Keratinocyte (primary cell): ENCODE data around the gene BTBD16. TPM values are rescaled to one million over a fixed set of nuclear protein-coding genes. Genes with fewer than 3 reads are reported as not detected.

Experiments
- DNase-seq: peaks from one replicate; pipeline ENCODE4 v3.0.0-alpha.2; 2011; ENCODE audit warnings: low read depth, missing footprints, low spot score
- FAIRE-seq: peaks from 2 replicates; lab custom pipeline; 2011; peaks lifted over from hg19 to GRCh38; lab: Jason Lieb, UNC
- H2AFZ ChIP-seq: 2 replicates; pipeline ENCODE4 v1.6.0; 2012; ENCODE audit warnings: low read length, control low read depth, inconsistent platforms; ENCODE audit not compliant: control insufficient read depth
- H3K27ac ChIP-seq: 2 replicates; pipeline ENCODE4 v1.5.1; 2011; ENCODE audit warnings: low read length; ENCODE audit not compliant: control insufficient read depth, insufficient read depth
- H3K27me3 ChIP-seq: 3 replicates; pipeline ENCODE4 v1.6.0; 2011; ENCODE audit warnings: low read length; ENCODE audit not compliant: control insufficient read depth, insufficient read depth; ENCODE audit errors: extremely low read depth
- H3K36me3 ChIP-seq, 2 experiments: 2 replicates in 1 of 2; 3 replicates in 1 of 2; pipeline ENCODE4 v1.5.1; 2011; ENCODE audit warnings: low read length in 2 of 2, mild to moderate bottlenecking in 1 of 2; ENCODE audit not compliant: control insufficient read depth in 2 of 2, insufficient read depth in 2 of 2; ENCODE audit errors: extremely low read depth in 1 of 2
- H3K4me1 ChIP-seq: 3 replicates; pipeline ENCODE4 v1.5.1; 2011; ENCODE audit warnings: low read length; ENCODE audit not compliant: control insufficient read depth, insufficient read depth; ENCODE audit errors: extremely low read depth
- H3K4me2 ChIP-seq: 3 replicates; pipeline ENCODE4 v1.6.0; 2011; ENCODE audit warnings: low read depth, low read length; ENCODE audit not compliant: control insufficient read depth, insufficient read depth; ENCODE audit errors: extremely low read depth
- H3K4me3 ChIP-seq, 3 experiments: fragments of 200-600 bp in 1 of 3; sonication (generic) in 1 of 3; 2 replicates in 2 of 3; 3 replicates in 1 of 3; pipeline ENCODE4 v1.5.1; 2011 to 2016; ENCODE audit warnings: low read length in 3 of 3, mild to moderate bottlenecking in 3 of 3, control low read depth in 2 of 3, inconsistent platforms in 1 of 3, low read depth in 1 of 3, mixed read lengths in 1 of 3, mixed run types in 1 of 3, moderate library complexity in 1 of 3; ENCODE audit not compliant: control insufficient read depth in 2 of 3, insufficient read depth in 2 of 3; ENCODE audit errors: extremely low read depth in 1 of 3
- H3K79me2 ChIP-seq: 2 replicates; pipeline ENCODE4 v1.6.0; 2012; ENCODE audit warnings: low read length; ENCODE audit not compliant: control insufficient read depth, insufficient read depth
- H3K9ac ChIP-seq: 3 replicates; pipeline ENCODE4 v1.6.0; 2011; ENCODE audit warnings: low read length; ENCODE audit not compliant: control insufficient read depth, insufficient read depth; ENCODE audit errors: extremely low read depth
- H3K9me1 ChIP-seq: 3 replicates; pipeline ENCODE4 v1.6.0; 2011; ENCODE audit warnings: low read length; ENCODE audit not compliant: control insufficient read depth, insufficient read depth; ENCODE audit errors: extremely low read depth
- H3K9me3 ChIP-seq: 2 replicates; pipeline ENCODE4 v1.5.1; 2012; ENCODE audit warnings: low read depth, low read length; ENCODE audit not compliant: control insufficient read depth
- H4K20me1 ChIP-seq: 3 replicates; pipeline ENCODE4 v1.6.0; 2011; ENCODE audit warnings: low read length; ENCODE audit not compliant: control insufficient read depth, insufficient read depth; ENCODE audit errors: extremely low read depth
- CTCF ChIP-seq, 3 experiments: IDR thresholded peaks in 1 of 3; conservative IDR thresholded peaks in 1 of 3; optimal IDR thresholded peaks in 1 of 3; 2 replicates in 2 of 3; 3 replicates in 1 of 3; pipeline versions ENCODE3 to v1.5.1; 2011; ENCODE audit warnings: low read length in 3 of 3, mild to moderate bottlenecking in 3 of 3, moderate library complexity in 2 of 3, control low read depth in 1 of 3, inconsistent platforms in 1 of 3; ENCODE audit not compliant: insufficient read depth in 2 of 3; ENCODE audit errors: extremely low read depth in 1 of 3
- EZH2 ChIP-seq: IDR thresholded peaks from one replicate; pipeline ENCODE4 v1.6.1; 2012; ENCODE audit warnings: inconsistent platforms, mild to moderate bottlenecking, low read length, moderate library complexity
- dilution Hi-C: fragments of 300-500 bp; cut with MboI; formaldehyde crosslinking; loops from one replicate; pipeline ENCODE4 v1.7.0; 2020; ENCODE audit warnings: low sequenced_read_pairs; ENCODE audit not compliant: extremely low pct_ligation_motif_present
- polyA plus RNA-seq, 5 experiments: library from polyadenylated mRNA; depleted of rRNA in 3 of 5; stranded (reverse) in 3 of 5; stranded (forward) in 1 of 5; unstranded in 1 of 5; fragments of >200 nt; gene quantifications; 1 replicate in 1 of 5; 2 replicates in 3 of 5; 3 replicates in 1 of 5; pipeline versions ENCODE4 v1.2.1 to v1.2.3, GENCODE V29; 2011 to 2012; ENCODE audit warnings: missing spikeins in 2 of 5, low read depth in 1 of 5, low replicate concordance in 1 of 5

The BTBD16 gene
- polyA plus RNA-seq, 1 donor (not counting 4 experiments of a cell fraction or from before 2014, with no cell fraction given) = 4.9 TPM

GRCh38 chr10:122240401-122240800 is 30.7 kb upstream of the BTBD16 start:
- Histone ChIP-seq H3K9me3 (no peaks in the 10 kb centered on the region), H3K79me2 (no peaks in the 10 kb centered on the region), H3K27me3 (no peaks in the 10 kb centered on the region), H3K9ac (no peak overlapping the region), H3K27ac (no peak overlapping the region), H3K9me1 (no peaks in the 10 kb centered on the region), H3K4me1 (no peaks in the 10 kb centered on the region), H3K4me2 (no peak overlapping the region), H3K4me3 (no peak overlapping the region), H3K36me3 (peaks cover 0 to 12% of the 10 kb centered on the region in 2 experiments), H4K20me1 (no peaks in the 10 kb centered on the region), H2AFZ (no peak overlapping the region)
- FAIRE-seq (no peak), DNase-seq (no peak)
- dilution Hi-C loops = no loop called here
- no peak for TF ChIP-seq EZH2
- TF ChIP-seq CTCF (optimal IDR thresholded peaks at IDR 0.05 in 1 of 3, IDR thresholded peaks at IDR 0.05 in 1 of 3, conservative IDR thresholded peaks at IDR 0.05 in 1 of 3; ENCODE audit: extremely low read depth in 1 of 3, insufficient read depth in 2 of 3, low read length in 3 of 3) = no peak

- Histone ChIP-seq H3K4me3 (no peak overlapping the region), H3K4me2 (no peak overlapping the region), H3K9me1 (no peaks in the 10 kb centered on the region), H3K9me3 (no peaks in the 10 kb centered on the region), H2AFZ (no peak overlapping the region), H3K4me1 (no peaks in the 10 kb centered on the region), H3K9ac (no peak overlapping the region), H3K27me3 (no peaks in the 10 kb centered on the region), H3K36me3 (peaks cover 0 to 19% of the 10 kb centered on the region in 2 experiments), H4K20me1 (no peaks in the 10 kb centered on the region), H3K27ac (no peak overlapping the region), H3K79me2 (no peaks in the 10 kb centered on the region)
- no peak for DNase-seq
- TF ChIP-seq CTCF (optimal IDR thresholded peaks at IDR 0.05 in 1 of 3, IDR thresholded peaks at IDR 0.05 in 1 of 3, conservative IDR thresholded peaks at IDR 0.05 in 1 of 3; ENCODE audit: extremely low read depth in 1 of 3, insufficient read depth in 2 of 3, low read length in 3 of 3) (no peak), EZH2 (no peak)
- FAIRE-seq = no peak
- dilution Hi-C loops = no loop called here
Observed at GRCh38 chr10:122241836-122242235, 29.3 kb upstream of the BTBD16 start.
